Right lobe of liver (tissue), 6 donors: ENCODE measurements around the gene ZBTB43. TPM values are rescaled to one million over a fixed set of nuclear protein-coding genes. Genes with fewer than 3 reads are reported as not detected.
A peak's percentile ranks its signal among the peaks of the same experiment; 100 is the strongest.

Experiments used
- ATAC-seq, 4 donors: fragments of 200-7000 bp; cut with Tn5 transposase; one replicate each; pipeline ENCODE4 v1.9.1; 2020; ENCODE audit warnings: mild to moderate bottlenecking in 4 of 4, moderate library complexity in 4 of 4
- DNase-seq, 3 donors: peaks; one replicate each; pipeline ENCODE4 v3.0.0-alpha.2; 2020
- H3K27ac ChIP-seq, 3 donors: fragments of 200-600 bp; one replicate each; pipeline ENCODE4 v1.8.0; 2022
- H3K27me3 ChIP-seq, 2 donors: fragments of 200-600 bp; one replicate each; pipeline ENCODE4 v1.8.0; 2022
- H3K36me3 ChIP-seq, 4 donors: fragments of 200-600 bp; sonication (generic) in 1 of 4; one replicate each; pipeline versions ENCODE4 v1.5.1 to v1.8.0; 2017 to 2022; ENCODE audit warnings: control low read depth in 1 of 4
- H3K4me1 ChIP-seq, 4 donors: fragments of 200-600 bp; sonication (generic) in 1 of 4; one replicate each; pipeline versions ENCODE4 v1.5.1 to v1.8.0; 2017 to 2022; ENCODE audit warnings: control low read depth in 1 of 4
- H3K4me3 ChIP-seq, 3 donors: fragments of 200-600 bp; one replicate each; pipeline ENCODE4 v1.8.0; 2022
- H3K9me3 ChIP-seq, 4 donors: fragments of 200-600 bp; sonication (generic) in 1 of 4; one replicate each; pipeline versions ENCODE4 v1.5.1 to v1.8.0; 2017 to 2022; ENCODE audit warnings: control low read depth in 1 of 4
- POLR2A ChIP-seq: fragments of 450-650 bp; IDR thresholded peaks from one replicate; pipeline ENCODE4 v1.6.1; 2017; ENCODE audit warnings: antibody characterized with exemption, mild to moderate bottlenecking
- WGBS: methylation state at CpG from one replicate; pipeline ENCODE4 v1.1.6; 2018; ENCODE audit warnings: low coverage, low lambda C conversion rate; ENCODE audit not compliant: insufficient coverage; ENCODE audit errors: missing lambda C conversion rate; 5-methylcytosine and 5-hydroxymethylcytosine counted together
- intact Hi-C, 2 donors: fragments of 100-400 bp; cut with DNase I; formaldehyde crosslinking; loops; one replicate each; pipeline versions ENCODE4 v1.11.2 to v1.14.1; 2022
- total RNA-seq, 6 experiments: library from RNA; depleted of rRNA in 2 of 6; stranded (reverse); fragments of >200 nt in 2 of 6; fragmentation: NEBNext Ultra II Directional in 3 of 6; extraction: Animal tissue kit (Norgen Biotek cat#: 25700) in 3 of 6; gene quantifications; one replicate each; pipeline versions ENCODE4 v1.1.0 to v1.2.4, GENCODE V29; 2016 to 2023
- TF ChIP-seq, protein P1 (sequence below), 4 donors: fragments of 200-600 bp in 3 of 4; fragments of 450-650 bp in 1 of 4; IDR thresholded peaks; one replicate each; pipeline versions ENCODE4 v1.5.1 to v1.8.0; 2016 to 2022; ENCODE audit warnings: antibody characterized with exemption in 4 of 4, mild to moderate bottlenecking in 2 of 4
- donor health status: DM: no; HTN: yes; CAD: no.
- donor health status: DM: no; HTN: no; CAD: no.
- donor health status: DM: no; HTN: no; CAD: no.
- donor health status: DM: no; HTN: yes; CAD: no.
- donor health status: DM: no; HTN: yes; CAD: no.

ZBTB43 gene
- total RNA-seq, 6 experiments from 2014 or later, result 4.8 to 14.5 (median 9.9) TPM

DNA sequence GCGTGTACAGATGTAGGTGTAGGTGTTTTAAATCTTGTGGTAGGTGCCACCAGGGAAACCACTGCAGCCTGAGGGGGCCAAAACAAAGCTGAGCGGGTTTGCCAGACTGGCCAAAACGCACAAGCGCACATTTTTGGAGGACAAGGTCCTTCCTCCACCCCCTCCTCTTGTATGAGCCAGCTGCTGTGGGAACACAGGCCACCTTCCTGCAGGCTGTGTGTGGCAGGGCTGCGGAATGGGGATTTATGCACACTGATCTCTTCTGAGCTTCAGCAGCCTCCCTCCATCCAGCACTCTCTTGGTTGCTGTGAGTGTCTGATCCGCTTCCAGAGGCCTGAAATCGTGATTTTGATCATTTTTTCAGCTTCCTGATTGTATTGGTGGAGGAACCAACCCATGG lies 22.4 kb downstream of the ZBTB43 start:
- peaks cover 0 to under 1% (median 0%) of the 10 kb centered on the region in 4 donors for H3K36me3 ChIP-seq

DNA sequence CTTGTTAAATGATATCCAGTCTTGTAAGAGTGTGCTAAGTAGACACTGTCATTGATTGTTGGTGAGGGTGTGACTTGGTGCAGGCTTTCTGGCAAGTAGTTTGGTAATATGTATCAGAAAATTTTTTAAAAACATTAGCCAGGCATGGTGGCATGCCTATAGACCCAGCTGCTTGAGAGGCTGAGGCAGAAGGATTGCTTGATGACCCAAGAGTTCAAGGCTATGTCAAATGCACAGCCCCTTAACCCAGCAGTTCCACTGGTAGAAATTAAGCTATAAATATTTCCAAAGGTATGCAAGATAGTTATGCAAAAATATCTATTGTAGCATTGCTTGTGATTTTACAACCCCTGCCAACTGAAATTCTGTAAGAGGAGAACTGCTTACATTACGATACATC lies 24.2 kb downstream of the ZBTB43 start:
- Histone ChIP-seq H3K4me1 (peaks cover 0 to 5% (median 0%) of the 10 kb centered on the region in 4 donors), H3K9me3 (no peaks in the 10 kb centered on the region), H3K4me3 (no peak overlapping the region), H3K27me3 (no peaks in the 10 kb centered on the region), H3K27ac (no peak overlapping the region), H3K36me3 (peaks cover 0 to 18% (median 15%) of the 10 kb centered on the region in 4 donors)
- ATAC-seq (no peak), DNase-seq (no peak)
- 100% methylated on average over 1 of the region's 1 CpG for WGBS
- intact Hi-C loops, result no loop called here
- no peak for TF ChIP-seq POLR2A
- TF ChIP-seq, protein P1, sequence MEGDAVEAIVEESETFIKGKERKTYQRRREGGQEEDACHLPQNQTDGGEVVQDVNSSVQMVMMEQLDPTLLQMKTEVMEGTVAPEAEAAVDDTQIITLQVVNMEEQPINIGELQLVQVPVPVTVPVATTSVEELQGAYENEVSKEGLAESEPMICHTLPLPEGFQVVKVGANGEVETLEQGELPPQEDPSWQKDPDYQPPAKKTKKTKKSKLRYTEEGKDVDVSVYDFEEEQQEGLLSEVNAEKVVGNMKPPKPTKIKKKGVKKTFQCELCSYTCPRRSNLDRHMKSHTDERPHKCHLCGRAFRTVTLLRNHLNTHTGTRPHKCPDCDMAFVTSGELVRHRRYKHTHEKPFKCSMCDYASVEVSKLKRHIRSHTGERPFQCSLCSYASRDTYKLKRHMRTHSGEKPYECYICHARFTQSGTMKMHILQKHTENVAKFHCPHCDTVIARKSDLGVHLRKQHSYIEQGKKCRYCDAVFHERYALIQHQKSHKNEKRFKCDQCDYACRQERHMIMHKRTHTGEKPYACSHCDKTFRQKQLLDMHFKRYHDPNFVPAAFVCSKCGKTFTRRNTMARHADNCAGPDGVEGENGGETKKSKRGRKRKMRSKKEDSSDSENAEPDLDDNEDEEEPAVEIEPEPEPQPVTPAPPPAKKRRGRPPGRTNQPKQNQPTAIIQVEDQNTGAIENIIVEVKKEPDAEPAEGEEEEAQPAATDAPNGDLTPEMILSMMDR (IDR thresholded peaks at IDR 0.05), result no peak

More for the DNA sequence above, 22.4 kb downstream of the ZBTB43 start:
- WGBS, result 72% methylated on average over 7 of the region's 7 CpGs
- intact Hi-C loops, result no loop called here
- Histone ChIP-seq H3K4me1 (peaks cover 0 to 14% (median 2%) of the 10 kb centered on the region in 4 donors), H3K27me3 (no peaks in the 10 kb centered on the region), H3K9me3 (no peaks in the 10 kb centered on the region), H3K27ac (no peak overlapping the region), H3K4me3 (no peak overlapping the region)
- peak in 1 of 4 donors; percentile 31 for ATAC-seq
- DNase-seq, result no peak
- TF ChIP-seq, protein P1 (IDR thresholded peaks at IDR 0.05), result no peak
- no peak for TF ChIP-seq POLR2A

DNA sequence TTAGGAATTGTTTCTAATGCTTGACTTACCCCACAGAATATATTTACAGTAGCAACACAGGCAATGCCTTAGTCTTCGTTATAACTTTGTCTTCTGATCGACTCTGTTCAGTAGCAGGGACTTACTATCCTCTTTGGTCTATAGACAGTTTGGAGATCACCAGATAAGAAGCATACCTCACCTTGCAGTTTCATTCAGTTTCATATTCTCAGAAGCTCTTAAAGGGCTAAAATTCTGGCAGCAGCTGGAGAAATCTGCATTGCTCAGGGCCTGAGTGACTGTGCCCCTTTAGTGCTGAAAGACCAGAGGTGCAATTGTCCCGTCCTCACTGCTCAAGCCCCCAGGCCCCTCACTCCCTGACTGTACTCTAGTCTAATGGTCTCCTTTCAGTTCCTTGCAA lies 26.0 kb downstream of the ZBTB43 start:
- ATAC-seq (no peak), DNase-seq (no peak)
- Histone ChIP-seq H3K36me3 (peaks cover 0 to 27% (median 16%) of the 10 kb centered on the region in 4 donors), H3K9me3 (no peaks in the 10 kb centered on the region), H3K4me1 (no peaks in the 10 kb centered on the region), H3K4me3 (no peak overlapping the region), H3K27me3 (no peaks in the 10 kb centered on the region), H3K27ac (no peak overlapping the region)
- intact Hi-C loops, result no loop called here
- TF ChIP-seq POLR2A, result no peak
- TF ChIP-seq, protein P1 (IDR thresholded peaks at IDR 0.05), result no peak
- WGBS, result 90% methylated on average over 3 of the region's 3 CpGs

DNA sequence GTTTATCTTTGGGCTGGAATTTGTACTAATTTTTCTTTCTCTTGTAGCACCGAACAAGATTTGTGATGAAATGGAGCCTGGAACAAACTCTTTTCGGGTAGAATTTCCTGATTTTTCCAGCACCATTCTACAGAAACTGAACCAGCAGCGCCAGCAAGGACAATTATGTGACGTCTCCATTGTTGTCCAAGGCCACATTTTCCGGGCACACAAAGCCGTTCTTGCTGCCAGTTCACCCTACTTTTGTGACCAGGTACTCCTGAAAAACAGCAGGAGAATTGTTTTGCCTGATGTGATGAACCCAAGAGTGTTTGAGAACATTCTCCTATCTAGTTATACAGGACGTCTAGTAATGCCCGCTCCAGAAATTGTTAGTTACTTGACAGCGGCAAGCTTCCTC lies 27.6 kb downstream of the ZBTB43 start:
- TF ChIP-seq, protein P1 (IDR thresholded peaks at IDR 0.05), result no peak
- no peak for TF ChIP-seq POLR2A
- ATAC-seq (no peak), DNase-seq (no peak)
- no peaks in the 10 kb centered on the region for H3K27me3 ChIP-seq
- intact Hi-C loops, result no loop called here
- peaks cover 0 to 30% (median 16%) of the 10 kb centered on the region in 4 donors for H3K36me3 ChIP-seq
- H3K27ac ChIP-seq, result no peak overlapping the region
- H3K4me1 ChIP-seq, result no peaks in the 10 kb centered on the region
- no peak overlapping the region for H3K4me3 ChIP-seq
- WGBS, result 85% methylated on average over 8 of the region's 9 CpGs
- no peaks in the 10 kb centered on the region for H3K9me3 ChIP-seq

DNA sequence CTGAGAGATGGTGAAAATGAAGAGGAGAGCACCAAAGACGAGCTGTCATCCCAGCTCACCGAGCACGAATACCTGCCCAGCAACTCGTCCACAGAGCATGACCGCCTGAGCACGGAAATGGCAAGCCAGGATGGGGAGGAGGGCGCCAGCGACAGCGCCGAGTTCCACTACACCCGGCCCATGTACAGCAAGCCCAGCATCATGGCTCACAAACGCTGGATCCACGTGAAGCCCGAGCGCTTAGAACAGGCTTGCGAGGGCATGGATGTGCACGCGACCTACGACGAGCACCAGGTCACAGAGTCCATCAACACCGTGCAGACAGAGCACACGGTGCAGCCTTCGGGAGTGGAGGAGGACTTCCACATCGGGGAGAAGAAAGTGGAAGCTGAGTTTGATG lies 28.2 kb downstream of the ZBTB43 start:
- Histone ChIP-seq H3K4me3 (no peak overlapping the region), H3K36me3 (peaks cover 0 to 30% (median 16%) of the 10 kb centered on the region in 4 donors), H3K27ac (no peak overlapping the region), H3K27me3 (no peaks in the 10 kb centered on the region), H3K9me3 (no peaks in the 10 kb centered on the region), H3K4me1 (no peaks in the 10 kb centered on the region)
- intact Hi-C loops, result no loop called here
- TF ChIP-seq POLR2A, result no peak
- TF ChIP-seq, protein P1 (IDR thresholded peaks at IDR 0.05), result no peak
- no peak for DNase-seq
- WGBS, result over 99% methylated on average over 13 of the region's 24 CpGs
- no peak for ATAC-seq
